Astrocyte of the cerebellum (primary cell): ENCODE data around the gene FADS3.

Experiments used
- DNase-seq: peaks from one replicate; pipeline ENCODE4 v3.0.0-alpha.2; 2011; ENCODE audit warnings: low read depth
- H3K4me3 ChIP-seq: 2 replicates; pipeline ENCODE4 v1.5.1; 2011; ENCODE audit warnings: mild to moderate bottlenecking, low read depth, low read length, moderate library complexity
- CTCF ChIP-seq: IDR thresholded peaks from 2 replicates; pipeline ENCODE4 v1.5.1; 2012; ENCODE audit warnings: low read length, low read depth, moderate library complexity, mild to moderate bottlenecking; ENCODE audit errors: missing control alignments
- in situ Hi-C: cut with HindIII; loops from 2 replicates; pipeline ENCODE4 v1.10.0; 2017; ENCODE audit warnings: low sequenced_read_pairs

The FADS3 gene

GRCh38 chr11:61888590-61888989 is 2.8 kb downstream of the FADS3 start:
- in situ Hi-C loops = no loop called here
- TF ChIP-seq CTCF = no peak
- no peak overlapping the region for H3K4me3 ChIP-seq
- no peak for DNase-seq

GRCh38 chr11:61887839-61888494 is 3.4 kb downstream of the FADS3 start:
- no peak overlapping the region for H3K4me3 ChIP-seq
- peak; percentile 77 for DNase-seq
- in situ Hi-C loops = no loop called here
- TF ChIP-seq CTCF = no peak

GRCh38 chr11:61886643-61887042 is 4.7 kb downstream of the FADS3 start:
- in situ Hi-C loops = no loop called here
- no peak for DNase-seq
- TF ChIP-seq CTCF = no peak
- no peak overlapping the region for H3K4me3 ChIP-seq

GRCh38 chr11:61885784-61886580 is 5.4 kb downstream of the FADS3 start:
- H3K4me3 ChIP-seq = no peak overlapping the region
- no peak for TF ChIP-seq CTCF
- in situ Hi-C loops = no loop called here
- DNase-seq = no peak

- H3K4me3 ChIP-seq = no peak overlapping the region
- no peak for TF ChIP-seq CTCF
- DNase-seq = no peak
- in situ Hi-C loops = no loop called here
Observed at GRCh38 chr11:61885166-61885778, 6.1 kb downstream of the FADS3 start.

GRCh38 chr11:61883947-61884346 is 7.4 kb downstream of the FADS3 start:
- TF ChIP-seq CTCF = no peak
- in situ Hi-C loops = no loop called here
- H3K4me3 ChIP-seq = no peak overlapping the region
- DNase-seq = no peak
